ENCODE results near the gene ST3GAL4. TPM values are rescaled to one million over a fixed set of nuclear protein-coding genes. Genes with fewer than 3 reads are reported as not detected.

Gene ST3GAL4
- total and polyA plus RNA-seq, 2 donors (not counting 1 experiment from before 2014, with no cell fraction given), result 1.1 to 1.9 TPM

- no peak overlapping the region for H3K9ac ChIP-seq (ENCODE audit: low read length)
- H3K27ac ChIP-seq (ENCODE audit: low read length in 2 of 2), result no peak overlapping the region
- H3K4me1 ChIP-seq (ENCODE audit: control insufficient read depth in 2 of 2, insufficient read depth in 2 of 2, low read length in 2 of 2), result no peaks in the 10 kb centered on the region
- peaks cover 0 to 36% of the 10 kb centered on the region in 2 experiments for H3K36me3 ChIP-seq (replicated peaks in 1 of 2; ENCODE audit: control extremely low read depth in 1 of 2, control insufficient read depth in 1 of 2, extremely low read depth in 1 of 2, insufficient read depth in 2 of 2, low read length in 1 of 2)
- H3K27me3 ChIP-seq (replicated peaks in 1 of 4; ENCODE audit: control extremely low read depth in 1 of 4, control insufficient read depth in 3 of 4, insufficient read depth in 4 of 4, low read length in 3 of 4), result no peaks in the 10 kb centered on the region
- no peaks in the 10 kb centered on the region for H3K9me3 Mint-ChIP-seq (ENCODE audit: insufficient read depth)
- no peaks in the 10 kb centered on the region for H3K27me3 Mint-ChIP-seq
- intact Hi-C loops (cut with micrococcal nuclease), result no loop called here
- no peak for DNase-seq
- H4K20me1 ChIP-seq (ENCODE audit: control insufficient read depth, insufficient read depth, low read length, poor library complexity, severe bottlenecking), result peaks cover 23% of the 10 kb centered on the region
- WGBS (ENCODE audit: insufficient coverage), result 93% methylated on average over 17 of the region's 20 CpGs
- no peak for ATAC-seq (ENCODE audit: low read depth)
- no peaks in the 10 kb centered on the region for H3K4me1 Mint-ChIP-seq
- H3K4me2 ChIP-seq (replicated peaks; ENCODE audit: low read depth, low read length, poor library complexity, severe bottlenecking), result no peak overlapping the region
- ChIA-PET POLR2A (no interaction called here), CTCF (no interaction called here)
- peaks cover 26% of the 10 kb centered on the region for H3K79me2 ChIP-seq (ENCODE audit: control insufficient read depth, insufficient read depth, low read length)
- no peak overlapping the region for H3K4me3 Mint-ChIP-seq
- TF ChIP-seq CTCF (IDR thresholded peaks at IDR 0.05) (no peak), EZH2 (IDR thresholded peaks at IDR 0.05; ENCODE audit: borderline replicate concordance, insufficient read depth, low read depth, low read length, poor library complexity, severe bottlenecking) (no peak)
- no peak overlapping the region for H3K4me3 ChIP-seq (ENCODE audit: control extremely low read depth in 1 of 5, extremely low read depth in 1 of 5, insufficient read depth in 1 of 5, low read depth in 2 of 5, low read length in 4 of 5)
- no peaks in the 10 kb centered on the region for H3K9me3 ChIP-seq (ENCODE audit: control extremely low read depth in 1 of 3, control insufficient read depth in 2 of 3, insufficient read depth in 1 of 3, low read length in 2 of 3)
- H3K27ac Mint-ChIP-seq, result no peak overlapping the region
- no peak overlapping the region for H2AFZ ChIP-seq (ENCODE audit: insufficient read depth, low read depth, low read length, poor library complexity, severe bottlenecking)
Observed at GRCh38 chr11:126328001-126328390, 27.5 kb upstream of the ST3GAL4 start.

- intact Hi-C loops (cut with micrococcal nuclease), result no loop called here
- Histone ChIP-seq H3K9me3 (ENCODE audit: control extremely low read depth in 1 of 3, control insufficient read depth in 2 of 3, insufficient read depth in 1 of 3, low read length in 2 of 3) (no peaks in the 10 kb centered on the region), H3K9ac (ENCODE audit: low read length) (no peak overlapping the region), H3K4me1 (ENCODE audit: control insufficient read depth in 2 of 2, insufficient read depth in 2 of 2, low read length in 2 of 2) (no peaks in the 10 kb centered on the region), H3K79me2 (ENCODE audit: control insufficient read depth, insufficient read depth, low read length) (peaks cover 26% of the 10 kb centered on the region), H3K27ac (ENCODE audit: low read length in 2 of 2) (no peak overlapping the region), H4K20me1 (ENCODE audit: control insufficient read depth, insufficient read depth, low read length, poor library complexity, severe bottlenecking) (peaks cover 23% of the 10 kb centered on the region), H3K4me2 (replicated peaks; ENCODE audit: low read depth, low read length, poor library complexity, severe bottlenecking) (no peak overlapping the region), H3K4me3 (ENCODE audit: control extremely low read depth in 1 of 5, extremely low read depth in 1 of 5, insufficient read depth in 1 of 5, low read depth in 2 of 5, low read length in 4 of 5) (no peak overlapping the region), H3K27me3 (replicated peaks in 1 of 4; ENCODE audit: control extremely low read depth in 1 of 4, control insufficient read depth in 3 of 4, insufficient read depth in 4 of 4, low read length in 3 of 4) (no peaks in the 10 kb centered on the region), H3K36me3 (replicated peaks in 1 of 2; ENCODE audit: control extremely low read depth in 1 of 2, control insufficient read depth in 1 of 2, extremely low read depth in 1 of 2, insufficient read depth in 2 of 2, low read length in 1 of 2) (peaks cover 0 to 40% of the 10 kb centered on the region in 2 experiments), H2AFZ (ENCODE audit: insufficient read depth, low read depth, low read length, poor library complexity, severe bottlenecking) (no peak overlapping the region)
- Mint-ChIP-seq H3K4me3 (no peak overlapping the region), H3K27ac (no peak overlapping the region), H3K9me3 (ENCODE audit: insufficient read depth) (no peaks in the 10 kb centered on the region), H3K27me3 (no peaks in the 10 kb centered on the region), H3K4me1 (no peaks in the 10 kb centered on the region)
- ChIA-PET POLR2A (no interaction called here), CTCF (no interaction called here)
- DNase-seq (no peak), ATAC-seq (ENCODE audit: low read depth) (no peak)
- no peak for TF ChIP-seq CTCF (IDR thresholded peaks at IDR 0.05)
- no peak for TF ChIP-seq EZH2 (IDR thresholded peaks at IDR 0.05; ENCODE audit: borderline replicate concordance, insufficient read depth, low read depth, low read length, poor library complexity, severe bottlenecking)
- WGBS (ENCODE audit: insufficient coverage), result 96% methylated on average over 11 of the region's 12 CpGs
Observed at GRCh38 chr11:126328444-126328843, 27.0 kb upstream of the ST3GAL4 start.
